WTC11 (cell line): ENCODE results near the gene NFATC2. TPM values are rescaled to one million over a fixed set of nuclear protein-coding genes. Genes with fewer than 3 reads are reported as not detected.

Source experiments
- ATAC-seq: fragments of 200-7000 bp; cut with Tn5 transposase; 2 replicates; pipeline ENCODE4 v1.10.0; 2021; ENCODE audit warnings: mild to moderate bottlenecking, moderate library complexity
- CTCF ChIA-PET: fragments of 300-600 bp; sonication (Branson Sonifier 250); formaldehyde crosslinking; loops from one replicate; lab custom pipeline; 2021; ENCODE audit warnings: antibody characterized with exemption; lab: Charles Lee
- POLR2A ChIA-PET: fragments of 350-600 bp; sonication (Branson Sonifier 250); formaldehyde crosslinking; loops from one replicate; lab custom pipeline; 2021; ENCODE audit warnings: antibody characterized with exemption; lab: Charles Lee
- DNase-seq: peaks from one replicate; pipeline ENCODE4 v3.0.0; 2021; ENCODE audit warnings: low spot score
- H3K27ac Mint-ChIP-seq: 2 replicates; pipeline ENCODE4 v1.8.0; 2021; ENCODE audit warnings: mixed read lengths
- H3K27me3 Mint-ChIP-seq: 2 replicates; pipeline ENCODE4 v1.8.0; 2021; ENCODE audit warnings: low read depth, mild to moderate bottlenecking, moderate library complexity, mixed read lengths
- H3K36me3 Mint-ChIP-seq: 2 replicates; pipeline ENCODE4 v1.8.0; 2021; ENCODE audit warnings: mixed read lengths
- H3K4me1 Mint-ChIP-seq: 2 replicates; pipeline ENCODE4 v1.8.0; 2022; ENCODE audit warnings: mixed read lengths
- H3K4me3 Mint-ChIP-seq: 2 replicates; pipeline ENCODE4 v1.8.0; 2021; ENCODE audit warnings: mild to moderate bottlenecking, moderate library complexity, mixed read lengths
- H3K9me3 Mint-ChIP-seq: 2 replicates; pipeline ENCODE4 v1.8.0; 2021; ENCODE audit warnings: mixed read lengths
- ELF4 ChIP-seq: sonication (generic); formaldehyde crosslinking; IDR thresholded peaks from 2 replicates; pipeline ENCODE4 v1.8.1; 2022; ENCODE audit warnings: low read depth, mild to moderate bottlenecking, moderate library complexity, missing genetic modification reagents
- FOXP1 ChIP-seq: sonication (generic); formaldehyde crosslinking; IDR thresholded peaks from 2 replicates; pipeline ENCODE4 v1.8.0; 2022; ENCODE audit warnings: missing genetic modification reagents, mild to moderate bottlenecking, moderate library complexity, borderline replicate concordance
- GRHL2 ChIP-seq: fragments of 250-450 bp; sonication (Bioruptor Pico); IDR thresholded peaks from 2 replicates; pipeline ENCODE4 v1.8.0; 2022; ENCODE audit warnings: mild to moderate bottlenecking, moderate library complexity; ENCODE audit not compliant: insufficient replicate concordance, severe bottlenecking
- KAT7 ChIP-seq: sonication (generic); formaldehyde crosslinking; IDR thresholded peaks from 2 replicates; pipeline ENCODE4 v1.8.1; 2023; ENCODE audit warnings: missing genetic modification reagents, mild to moderate bottlenecking, borderline replicate concordance
- MLX ChIP-seq: sonication (generic); formaldehyde crosslinking; IDR thresholded peaks from 2 replicates; pipeline ENCODE4 v1.8.1; 2023; ENCODE audit warnings: mild to moderate bottlenecking, missing genetic modification reagents, moderate library complexity
- NFYB ChIP-seq: sonication (generic); formaldehyde crosslinking; conservative IDR thresholded peaks from 2 replicates; pipeline ENCODE4 v1.8.0; 2022; ENCODE audit warnings: low read depth, missing genetic modification reagents
- NR1H2 ChIP-seq: sonication (generic); formaldehyde crosslinking; IDR thresholded peaks from 2 replicates; pipeline ENCODE4 v1.9.0; 2021; ENCODE audit warnings: mild to moderate bottlenecking, moderate library complexity, missing genetic modification reagents
- NR3C1 ChIP-seq: sonication (generic); formaldehyde crosslinking; conservative IDR thresholded peaks from 2 replicates; pipeline ENCODE4 v1.8.1; 2023; ENCODE audit warnings: low read depth, mild to moderate bottlenecking, missing genetic modification reagents
- SMAD3 ChIP-seq: sonication (generic); formaldehyde crosslinking; IDR thresholded peaks from 2 replicates; pipeline ENCODE4 v1.8.0; 2022; ENCODE audit warnings: missing genetic modification reagents, mild to moderate bottlenecking, borderline replicate concordance
- ZNF219 ChIP-seq: sonication (generic); formaldehyde crosslinking; IDR thresholded peaks from 2 replicates; pipeline ENCODE4 v1.8.0; 2023; ENCODE audit warnings: missing genetic modification reagents, mild to moderate bottlenecking, borderline replicate concordance
- ZNF263 ChIP-seq: sonication (generic); formaldehyde crosslinking; IDR thresholded peaks from 2 replicates; pipeline ENCODE4 v1.8.1; 2022; ENCODE audit warnings: low read depth, mild to moderate bottlenecking, moderate library complexity, missing genetic modification reagents
- ZNF671 ChIP-seq: fragments of 250-450 bp; sonication (Bioruptor Pico); IDR thresholded peaks from 2 replicates; pipeline ENCODE4 v1.8.0; 2021; ENCODE audit warnings: mild to moderate bottlenecking
- total RNA-seq: library from RNA; stranded (reverse); gene quantifications from 3 replicates; pipeline ENCODE4 v1.2.3, GENCODE V29; 2021
- TF ChIP-seq, protein P1 (sequence below): sonication (generic); formaldehyde crosslinking; IDR thresholded peaks from 2 replicates; pipeline ENCODE4 v1.8.1; 2023; ENCODE audit warnings: mild to moderate bottlenecking, missing genetic modification reagents
- TF ChIP-seq, protein P2 (sequence below): sonication (generic); formaldehyde crosslinking; IDR thresholded peaks from 2 replicates; pipeline ENCODE4 v1.8.0; 2022; ENCODE audit warnings: missing genetic modification reagents
- TF ChIP-seq, protein P3 (sequence below): sonication (generic); formaldehyde crosslinking; IDR thresholded peaks from 2 replicates; pipeline ENCODE4 v1.8.1; 2023; ENCODE audit warnings: mild to moderate bottlenecking, missing genetic modification reagents, borderline replicate concordance
- TF ChIP-seq, protein P4 (sequence below): sonication (generic); formaldehyde crosslinking; IDR thresholded peaks from 2 replicates; pipeline ENCODE4 v1.8.0; 2022; ENCODE audit warnings: mild to moderate bottlenecking, missing genetic modification reagents
- TF ChIP-seq, protein P5 (sequence below): fragments of 200-600 bp; IDR thresholded peaks from 2 replicates; pipeline ENCODE4 v1.8.0; 2022; ENCODE audit warnings: antibody characterized with exemption
- TF ChIP-seq, protein P6 (sequence below): fragments of 250-450 bp; sonication (Bioruptor Pico); IDR thresholded peaks from 2 replicates; pipeline ENCODE4 v1.9.0; 2021; ENCODE audit warnings: moderate library complexity, mild to moderate bottlenecking, inconsistent platforms, borderline replicate concordance

Gene NFATC2
- total RNA-seq, 1 experiment from 2014 or later = 1.7 TPM

GRCh38 chr20:51419231-51419630 lies 123.3 kb downstream of the NFATC2 start:
- no peaks in the 10 kb centered on the region for H3K36me3 Mint-ChIP-seq
- DNase-seq (no peak), ATAC-seq (no peak)
- peaks cover 20% of the 10 kb centered on the region for H3K4me1 Mint-ChIP-seq
- no peaks in the 10 kb centered on the region for H3K9me3 Mint-ChIP-seq
- H3K27me3 Mint-ChIP-seq = peaks cover 3% of the 10 kb centered on the region; the same call in 1 of the 2 replicates
- CTCF ChIA-PET = interaction anchor here (1.5 kb wide), 1 partner anchor 33 kb away, joined by 6 read pairs; no protein-coding TSS in a partner anchor
- TF ChIP-seq KAT7 (no peak), NFYB (CRISPR knock-in tag) (no peak)
- H3K4me3 Mint-ChIP-seq = no peak overlapping the region
- no peak overlapping the region for H3K27ac Mint-ChIP-seq
- POLR2A ChIA-PET = no interaction called here

DNA sequence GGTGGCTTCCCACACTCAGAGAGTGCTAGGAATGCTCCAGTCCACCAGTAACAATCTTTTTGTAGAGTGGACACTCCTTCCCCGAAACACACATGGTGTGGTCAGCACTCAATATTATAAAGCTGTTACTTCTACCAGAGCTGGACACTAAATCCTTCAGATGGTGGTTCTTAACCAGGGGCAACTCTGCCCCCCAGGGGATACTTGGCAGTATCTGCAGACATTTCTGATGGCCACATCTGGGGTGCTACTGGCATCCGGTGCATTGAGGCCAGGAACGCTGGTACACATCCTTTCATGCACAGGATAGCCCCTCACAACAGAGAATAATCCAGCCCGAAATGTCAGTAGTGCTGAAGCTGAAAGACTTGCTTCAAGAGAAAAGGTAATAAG lies 124.4 kb downstream of the NFATC2 start:
- POLR2A ChIA-PET = interaction anchor here (0.6 kb wide), 1 partner anchor 133 kb away, joined by 7 read pairs; no protein-coding TSS in a partner anchor
- no peak for DNase-seq
- H3K4me1 Mint-ChIP-seq = peaks cover 10% of the 10 kb centered on the region
- TF ChIP-seq, protein P1, sequence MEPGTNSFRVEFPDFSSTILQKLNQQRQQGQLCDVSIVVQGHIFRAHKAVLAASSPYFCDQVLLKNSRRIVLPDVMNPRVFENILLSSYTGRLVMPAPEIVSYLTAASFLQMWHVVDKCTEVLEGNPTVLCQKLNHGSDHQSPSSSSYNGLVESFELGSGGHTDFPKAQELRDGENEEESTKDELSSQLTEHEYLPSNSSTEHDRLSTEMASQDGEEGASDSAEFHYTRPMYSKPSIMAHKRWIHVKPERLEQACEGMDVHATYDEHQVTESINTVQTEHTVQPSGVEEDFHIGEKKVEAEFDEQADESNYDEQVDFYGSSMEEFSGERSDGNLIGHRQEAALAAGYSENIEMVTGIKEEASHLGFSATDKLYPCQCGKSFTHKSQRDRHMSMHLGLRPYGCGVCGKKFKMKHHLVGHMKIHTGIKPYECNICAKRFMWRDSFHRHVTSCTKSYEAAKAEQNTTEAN (CRISPR knock-in tag) = no peak
- TF ChIP-seq, protein P2, sequence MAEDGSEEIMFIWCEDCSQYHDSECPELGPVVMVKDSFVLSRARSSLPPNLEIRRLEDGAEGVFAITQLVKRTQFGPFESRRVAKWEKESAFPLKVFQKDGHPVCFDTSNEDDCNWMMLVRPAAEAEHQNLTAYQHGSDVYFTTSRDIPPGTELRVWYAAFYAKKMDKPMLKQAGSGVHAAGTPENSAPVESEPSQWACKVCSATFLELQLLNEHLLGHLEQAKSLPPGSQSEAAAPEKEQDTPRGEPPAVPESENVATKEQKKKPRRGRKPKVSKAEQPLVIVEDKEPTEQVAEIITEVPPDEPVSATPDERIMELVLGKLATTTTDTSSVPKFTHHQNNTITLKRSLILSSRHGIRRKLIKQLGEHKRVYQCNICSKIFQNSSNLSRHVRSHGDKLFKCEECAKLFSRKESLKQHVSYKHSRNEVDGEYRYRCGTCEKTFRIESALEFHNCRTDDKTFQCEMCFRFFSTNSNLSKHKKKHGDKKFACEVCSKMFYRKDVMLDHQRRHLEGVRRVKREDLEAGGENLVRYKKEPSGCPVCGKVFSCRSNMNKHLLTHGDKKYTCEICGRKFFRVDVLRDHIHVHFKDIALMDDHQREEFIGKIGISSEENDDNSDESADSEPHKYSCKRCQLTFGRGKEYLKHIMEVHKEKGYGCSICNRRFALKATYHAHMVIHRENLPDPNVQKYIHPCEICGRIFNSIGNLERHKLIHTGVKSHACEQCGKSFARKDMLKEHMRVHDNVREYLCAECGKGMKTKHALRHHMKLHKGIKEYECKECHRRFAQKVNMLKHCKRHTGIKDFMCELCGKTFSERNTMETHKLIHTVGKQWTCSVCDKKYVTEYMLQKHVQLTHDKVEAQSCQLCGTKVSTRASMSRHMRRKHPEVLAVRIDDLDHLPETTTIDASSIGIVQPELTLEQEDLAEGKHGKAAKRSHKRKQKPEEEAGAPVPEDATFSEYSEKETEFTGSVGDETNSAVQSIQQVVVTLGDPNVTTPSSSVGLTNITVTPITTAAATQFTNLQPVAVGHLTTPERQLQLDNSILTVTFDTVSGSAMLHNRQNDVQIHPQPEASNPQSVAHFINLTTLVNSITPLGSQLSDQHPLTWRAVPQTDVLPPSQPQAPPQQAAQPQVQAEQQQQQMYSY (CRISPR knock-in tag) = no peak
- TF ChIP-seq, protein P3, sequence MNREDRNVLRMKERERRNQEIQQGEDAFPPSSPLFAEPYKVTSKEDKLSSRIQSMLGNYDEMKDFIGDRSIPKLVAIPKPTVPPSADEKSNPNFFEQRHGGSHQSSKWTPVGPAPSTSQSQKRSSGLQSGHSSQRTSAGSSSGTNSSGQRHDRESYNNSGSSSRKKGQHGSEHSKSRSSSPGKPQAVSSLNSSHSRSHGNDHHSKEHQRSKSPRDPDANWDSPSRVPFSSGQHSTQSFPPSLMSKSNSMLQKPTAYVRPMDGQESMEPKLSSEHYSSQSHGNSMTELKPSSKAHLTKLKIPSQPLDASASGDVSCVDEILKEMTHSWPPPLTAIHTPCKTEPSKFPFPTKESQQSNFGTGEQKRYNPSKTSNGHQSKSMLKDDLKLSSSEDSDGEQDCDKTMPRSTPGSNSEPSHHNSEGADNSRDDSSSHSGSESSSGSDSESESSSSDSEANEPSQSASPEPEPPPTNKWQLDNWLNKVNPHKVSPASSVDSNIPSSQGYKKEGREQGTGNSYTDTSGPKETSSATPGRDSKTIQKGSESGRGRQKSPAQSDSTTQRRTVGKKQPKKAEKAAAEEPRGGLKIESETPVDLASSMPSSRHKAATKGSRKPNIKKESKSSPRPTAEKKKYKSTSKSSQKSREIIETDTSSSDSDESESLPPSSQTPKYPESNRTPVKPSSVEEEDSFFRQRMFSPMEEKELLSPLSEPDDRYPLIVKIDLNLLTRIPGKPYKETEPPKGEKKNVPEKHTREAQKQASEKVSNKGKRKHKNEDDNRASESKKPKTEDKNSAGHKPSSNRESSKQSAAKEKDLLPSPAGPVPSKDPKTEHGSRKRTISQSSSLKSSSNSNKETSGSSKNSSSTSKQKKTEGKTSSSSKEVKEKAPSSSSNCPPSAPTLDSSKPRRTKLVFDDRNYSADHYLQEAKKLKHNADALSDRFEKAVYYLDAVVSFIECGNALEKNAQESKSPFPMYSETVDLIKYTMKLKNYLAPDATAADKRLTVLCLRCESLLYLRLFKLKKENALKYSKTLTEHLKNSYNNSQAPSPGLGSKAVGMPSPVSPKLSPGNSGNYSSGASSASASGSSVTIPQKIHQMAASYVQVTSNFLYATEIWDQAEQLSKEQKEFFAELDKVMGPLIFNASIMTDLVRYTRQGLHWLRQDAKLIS (CRISPR knock-in tag) = no peak
- no peak for TF ChIP-seq SMAD3 (CRISPR knock-in tag)
- no peak for TF ChIP-seq ELF4 (CRISPR knock-in tag)
- TF ChIP-seq ZNF263 (CRISPR knock-in tag) = no peak
- TF ChIP-seq, protein P4, sequence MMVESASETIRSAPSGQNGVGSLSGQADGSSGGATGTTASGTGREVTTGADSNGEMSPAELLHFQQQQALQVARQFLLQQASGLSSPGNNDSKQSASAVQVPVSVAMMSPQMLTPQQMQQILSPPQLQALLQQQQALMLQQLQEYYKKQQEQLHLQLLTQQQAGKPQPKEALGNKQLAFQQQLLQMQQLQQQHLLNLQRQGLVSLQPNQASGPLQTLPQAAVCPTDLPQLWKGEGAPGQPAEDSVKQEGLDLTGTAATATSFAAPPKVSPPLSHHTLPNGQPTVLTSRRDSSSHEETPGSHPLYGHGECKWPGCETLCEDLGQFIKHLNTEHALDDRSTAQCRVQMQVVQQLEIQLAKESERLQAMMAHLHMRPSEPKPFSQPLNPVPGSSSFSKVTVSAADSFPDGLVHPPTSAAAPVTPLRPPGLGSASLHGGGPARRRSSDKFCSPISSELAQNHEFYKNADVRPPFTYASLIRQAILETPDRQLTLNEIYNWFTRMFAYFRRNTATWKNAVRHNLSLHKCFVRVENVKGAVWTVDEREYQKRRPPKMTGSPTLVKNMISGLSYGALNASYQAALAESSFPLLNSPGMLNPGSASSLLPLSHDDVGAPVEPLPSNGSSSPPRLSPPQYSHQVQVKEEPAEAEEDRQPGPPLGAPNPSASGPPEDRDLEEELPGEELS (CRISPR knock-in tag) = no peak
- TF ChIP-seq, protein P5, sequence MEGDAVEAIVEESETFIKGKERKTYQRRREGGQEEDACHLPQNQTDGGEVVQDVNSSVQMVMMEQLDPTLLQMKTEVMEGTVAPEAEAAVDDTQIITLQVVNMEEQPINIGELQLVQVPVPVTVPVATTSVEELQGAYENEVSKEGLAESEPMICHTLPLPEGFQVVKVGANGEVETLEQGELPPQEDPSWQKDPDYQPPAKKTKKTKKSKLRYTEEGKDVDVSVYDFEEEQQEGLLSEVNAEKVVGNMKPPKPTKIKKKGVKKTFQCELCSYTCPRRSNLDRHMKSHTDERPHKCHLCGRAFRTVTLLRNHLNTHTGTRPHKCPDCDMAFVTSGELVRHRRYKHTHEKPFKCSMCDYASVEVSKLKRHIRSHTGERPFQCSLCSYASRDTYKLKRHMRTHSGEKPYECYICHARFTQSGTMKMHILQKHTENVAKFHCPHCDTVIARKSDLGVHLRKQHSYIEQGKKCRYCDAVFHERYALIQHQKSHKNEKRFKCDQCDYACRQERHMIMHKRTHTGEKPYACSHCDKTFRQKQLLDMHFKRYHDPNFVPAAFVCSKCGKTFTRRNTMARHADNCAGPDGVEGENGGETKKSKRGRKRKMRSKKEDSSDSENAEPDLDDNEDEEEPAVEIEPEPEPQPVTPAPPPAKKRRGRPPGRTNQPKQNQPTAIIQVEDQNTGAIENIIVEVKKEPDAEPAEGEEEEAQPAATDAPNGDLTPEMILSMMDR = no peak
- TF ChIP-seq GRHL2 = no peak
- no peak for TF ChIP-seq NFYB (CRISPR knock-in tag)
- TF ChIP-seq ZNF671 (CRISPR knock-in tag) = no peak
- no peak for TF ChIP-seq FOXP1 (CRISPR knock-in tag)
- TF ChIP-seq NR3C1 (CRISPR knock-in tag) = no peak
- TF ChIP-seq, protein P6, sequence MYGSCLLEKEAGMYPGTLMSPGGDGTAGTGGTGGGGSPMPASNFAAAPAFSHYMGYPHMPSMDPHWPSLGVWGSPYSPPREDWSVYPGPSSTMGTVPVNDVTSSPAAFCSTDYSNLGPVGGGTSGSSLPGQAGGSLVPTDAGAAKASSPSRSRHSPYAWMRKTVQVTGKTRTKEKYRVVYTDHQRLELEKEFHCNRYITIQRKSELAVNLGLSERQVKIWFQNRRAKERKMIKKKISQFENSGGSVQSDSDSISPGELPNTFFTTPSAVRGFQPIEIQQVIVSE (CRISPR knock-in tag) = no peak
- no peak for TF ChIP-seq ZNF219 (CRISPR knock-in tag)
- TF ChIP-seq NR1H2 (CRISPR knock-in tag) = no peak
- no peak for TF ChIP-seq MLX (CRISPR knock-in tag)
- TF ChIP-seq, all 79 proteins: peak for 0
- no peak for ATAC-seq
- no peaks in the 10 kb centered on the region for H3K9me3 Mint-ChIP-seq
- no peaks in the 10 kb centered on the region for H3K36me3 Mint-ChIP-seq
- no peak overlapping the region for H3K27ac Mint-ChIP-seq
- no peak overlapping the region for H3K4me3 Mint-ChIP-seq
- CTCF ChIA-PET = interaction anchor here (1.0 to 3.1 kb wide), 7 partner anchors 14 to 430 kb away, joined by 3 to 18 read pairs (median 4); no protein-coding TSS in a partner anchor
- H3K27me3 Mint-ChIP-seq = peaks cover 3% of the 10 kb centered on the region; the same call in 1 of the 2 replicates
